GM12873 (cell line): ENCODE measurements around the gene FRMD1.

Experiments
- CTCF ChIP-seq: IDR thresholded peaks from 2 replicates; pipeline ENCODE4 v1.5.1; 2012; ENCODE audit warnings: low read depth, mild to moderate bottlenecking, moderate library complexity, low read length, control low read depth; ENCODE audit not compliant: insufficient read depth; ENCODE audit errors: missing control alignments

The FRMD1 gene

DNA sequence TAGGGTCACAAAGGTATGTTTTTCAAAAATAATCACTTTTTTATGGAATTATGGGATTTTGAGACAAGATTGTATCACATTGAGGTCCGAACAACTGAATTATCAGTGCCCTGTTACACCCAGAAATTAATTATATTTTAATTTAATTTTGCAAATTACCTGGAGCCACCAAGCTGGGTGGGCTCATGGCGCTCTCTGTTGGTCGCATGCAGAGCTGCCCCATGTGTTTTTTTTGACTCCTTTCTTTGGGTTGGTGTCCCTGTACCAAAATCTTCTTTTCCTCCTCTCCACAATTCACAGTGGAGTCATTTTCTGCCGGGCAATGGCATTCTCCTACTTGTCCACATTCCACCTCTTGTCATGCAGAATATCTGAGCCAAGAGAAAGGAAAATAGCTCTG is 38.9 kb upstream of the FRMD1 start:
- TF ChIP-seq CTCF: no peak

DNA sequence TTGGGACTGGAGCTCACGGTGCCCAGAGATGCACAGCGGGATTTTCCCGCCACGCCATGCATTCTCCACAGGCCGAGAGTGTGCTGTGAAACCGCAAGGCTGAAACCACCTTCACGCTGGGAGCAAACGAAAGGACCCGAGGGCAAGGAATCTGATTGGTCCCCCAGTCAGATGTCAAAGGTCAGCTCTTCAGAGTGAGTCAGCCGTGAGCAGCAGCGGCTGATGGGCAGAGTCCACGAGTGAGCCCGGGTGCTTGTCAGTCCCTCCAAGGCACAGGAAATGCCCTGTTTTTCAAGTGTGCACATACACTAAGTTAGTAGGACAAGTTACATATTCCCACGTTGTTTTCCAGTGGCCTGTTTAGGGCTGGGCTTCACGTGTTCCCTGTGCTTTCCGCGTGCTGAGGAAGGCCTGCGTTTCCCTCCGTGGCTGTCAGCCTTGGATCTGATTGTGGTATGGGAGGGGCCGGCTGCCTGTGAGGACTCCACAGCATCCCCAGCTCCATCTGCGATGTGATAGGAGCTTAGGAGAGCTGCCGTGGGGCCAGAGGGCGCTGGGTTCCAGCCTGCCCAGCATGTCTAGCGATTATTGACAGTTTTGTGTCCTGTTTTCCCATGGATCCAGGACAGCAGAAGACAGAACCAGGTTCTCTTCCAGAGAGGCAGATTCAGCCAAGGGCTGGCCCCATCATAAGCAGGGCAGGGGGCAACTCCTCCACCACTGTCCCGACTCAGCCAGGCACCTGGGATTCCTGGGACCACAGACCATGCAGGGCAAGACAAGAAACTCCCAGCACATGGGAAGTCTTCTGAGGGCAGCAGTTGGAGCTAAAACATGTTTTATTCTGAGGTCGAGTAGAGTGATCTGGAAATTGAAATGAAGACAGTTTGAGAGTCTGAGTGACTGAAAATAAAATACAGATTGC is 38.2 kb upstream of the FRMD1 start:
- TF ChIP-seq CTCF: no peak

DNA sequence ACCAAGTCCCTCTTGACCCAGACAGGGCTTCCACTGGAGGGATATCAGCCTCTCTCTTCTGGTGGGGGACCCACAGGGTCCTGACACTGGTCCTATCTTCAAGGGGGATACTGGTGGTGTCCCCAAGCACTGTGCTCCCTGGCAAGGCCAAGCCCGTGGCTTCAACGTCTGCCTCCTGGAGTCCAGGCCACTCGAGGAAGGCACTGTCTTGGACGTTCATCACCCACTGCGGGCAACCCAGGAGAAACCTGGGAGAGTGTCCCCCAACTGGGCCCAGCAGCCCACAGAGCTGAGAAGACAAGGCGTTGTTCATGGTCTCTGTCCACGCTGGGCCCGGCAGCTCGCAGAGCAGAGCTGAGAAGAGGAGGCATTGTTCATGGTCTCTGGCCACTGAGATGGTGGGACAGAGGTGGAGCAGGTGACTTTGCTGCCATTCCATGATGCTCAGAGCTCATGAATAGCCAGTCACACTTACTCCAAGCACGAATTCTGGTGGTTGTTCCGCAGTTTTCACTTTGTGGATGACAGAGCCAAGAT is 37.5 kb upstream of the FRMD1 start:
- no peak for TF ChIP-seq CTCF

- TF ChIP-seq CTCF: no peak
Observed at GRCh38 chr6:168115748-168116437, 36.9 kb upstream of the FRMD1 start.

DNA sequence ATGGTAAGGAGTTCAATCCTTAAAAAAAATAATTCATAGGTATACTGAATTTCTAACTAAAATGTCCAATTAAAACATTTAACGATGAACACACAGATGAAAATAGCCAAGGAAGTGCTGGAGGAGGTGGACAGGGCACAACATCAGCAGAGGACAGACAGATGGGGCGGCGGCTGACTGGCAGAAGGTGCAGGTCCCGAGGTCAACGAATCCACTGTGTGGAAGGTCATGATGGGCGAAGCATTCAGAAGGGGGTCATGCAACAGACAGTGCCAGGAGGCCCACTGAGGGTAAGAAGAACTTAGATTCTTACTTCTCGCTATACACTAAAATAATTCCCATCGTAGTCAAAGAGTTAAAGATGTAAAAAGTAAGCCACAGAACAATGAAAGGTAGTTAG is 34.2 kb upstream of the FRMD1 start:
- TF ChIP-seq CTCF: no peak

DNA sequence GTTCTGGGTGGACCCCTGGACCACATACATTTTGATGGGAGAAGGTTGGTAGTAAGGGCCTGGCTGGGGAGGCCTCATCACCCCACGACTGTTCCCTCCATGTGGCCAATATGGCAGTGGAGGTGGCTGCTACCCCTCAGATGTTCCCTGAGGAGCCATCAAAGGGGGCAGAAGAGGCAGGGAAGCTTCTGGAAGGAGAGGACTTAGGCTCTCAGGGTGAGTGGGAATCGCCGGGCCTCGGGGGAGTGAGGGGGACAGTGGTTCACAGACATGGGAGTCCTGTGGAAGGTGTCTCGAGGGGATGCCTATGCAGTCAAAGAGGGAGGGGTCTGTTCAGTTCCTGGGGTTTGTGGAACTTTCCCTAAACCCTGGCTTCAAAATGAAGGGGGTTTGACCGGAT is 32.9 kb upstream of the FRMD1 start:
- no peak for TF ChIP-seq CTCF

DNA sequence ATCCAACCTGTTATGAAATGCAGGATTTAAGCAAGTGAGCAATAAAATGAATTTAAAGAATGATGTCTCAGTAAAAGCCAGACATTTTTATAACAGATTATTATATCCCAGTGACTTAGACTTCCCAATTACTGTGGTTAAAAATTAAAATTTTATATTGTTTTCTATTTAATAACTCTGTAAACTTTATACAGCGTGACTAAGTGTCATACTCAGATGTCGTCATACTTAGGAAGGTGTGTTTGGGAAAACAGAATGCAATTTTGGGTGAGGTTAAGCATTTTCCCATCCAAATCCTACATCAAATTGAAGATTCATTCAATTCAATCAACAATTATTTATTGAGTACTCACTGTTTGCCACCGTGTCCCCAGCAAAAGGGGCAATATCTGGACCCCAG is 31.4 kb upstream of the FRMD1 start:
- no peak for TF ChIP-seq CTCF
